GM21529 (cell line): ENCODE results near the gene PLPPR5.

ENCODE experiments used
- ATAC-seq: cut with Tn5 transposase; IDR thresholded peaks from one replicate; pipeline ENCODE4 v1.9.1; 2021; ENCODE audit not compliant: unreplicated experiment

The PLPPR5 gene

GRCh38 chr1:98865796-98866195 is 138.9 kb downstream of the PLPPR5 start:
- no peak for ATAC-seq

- ATAC-seq: no peak
Observed at GRCh38 chr1:98860329-98860728, 144.3 kb downstream of the PLPPR5 start.

- no peak for ATAC-seq
Observed at GRCh38 chr1:98854137-98854536, 150.5 kb downstream of the PLPPR5 start.

- no peak for ATAC-seq
Observed at GRCh38 chr1:98849969-98850636, 154.6 kb downstream of the PLPPR5 start.

DNA sequence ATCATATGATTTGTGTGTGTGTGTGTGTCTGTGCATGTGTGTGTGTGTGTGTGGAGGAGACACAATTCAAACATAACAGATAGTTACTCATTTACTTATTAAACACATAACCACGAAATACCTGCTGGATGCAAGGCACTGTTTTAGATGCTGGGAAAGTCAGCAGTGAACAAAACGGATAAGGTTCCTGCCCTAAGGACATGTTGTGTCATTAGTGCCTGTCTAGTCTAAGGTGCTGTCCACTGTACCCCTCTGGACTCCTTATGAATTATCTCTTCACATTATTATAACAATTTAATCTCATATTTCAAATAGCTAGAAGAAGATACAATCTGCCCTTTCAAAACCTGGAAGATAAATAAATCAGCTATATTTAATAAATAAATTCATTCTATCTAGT is 162.4 kb downstream of the PLPPR5 start:
- ATAC-seq: no peak
